H9 (cell line): ENCODE measurements around the gene GOT2. TPM values are rescaled to one million over a fixed set of nuclear protein-coding genes. Genes with fewer than 3 reads are reported as not detected.

ENCODE experiments used
- DNase-seq: peaks from one replicate; pipeline ENCODE4 v3.0.0-alpha.2; 2017
- H2AFZ ChIP-seq: one replicate; pipeline ENCODE4 v1.6.1; 2013; ENCODE audit warnings: mild to moderate bottlenecking, low read length, control low read depth, moderate library complexity
- H2AK5ac ChIP-seq: 2 replicates; pipeline ENCODE4 v1.6.1; 2013; ENCODE audit warnings: low read length, control low read depth, mixed read lengths; ENCODE audit not compliant: insufficient read length
- H2BK120ac ChIP-seq: one replicate; pipeline ENCODE4 v1.6.1; 2013; ENCODE audit warnings: low read depth, mild to moderate bottlenecking, low read length, control low read depth, inconsistent platforms; ENCODE audit not compliant: poor library complexity, severe bottlenecking
- H2BK12ac ChIP-seq: 2 replicates; pipeline ENCODE4 v1.6.1; 2013; ENCODE audit warnings: low read length, control low read depth, mixed read lengths, low read depth; ENCODE audit not compliant: insufficient read length
- H2BK15ac ChIP-seq: 2 replicates; pipeline ENCODE4 v1.6.1; 2013; ENCODE audit warnings: low read depth, low read length, control low read depth
- H2BK20ac ChIP-seq: one replicate; pipeline ENCODE4 v1.6.1; 2013; ENCODE audit warnings: low read depth, mild to moderate bottlenecking, low read length, control low read depth, inconsistent platforms; ENCODE audit not compliant: poor library complexity, severe bottlenecking
- H2BK5ac ChIP-seq: 2 replicates; pipeline ENCODE4 v1.6.1; 2013; ENCODE audit warnings: low read length, control low read depth, mixed read lengths; ENCODE audit not compliant: insufficient read length
- H3K14ac ChIP-seq: 2 replicates; pipeline ENCODE4 v1.6.1; 2013; ENCODE audit warnings: low read length, control low read depth; ENCODE audit not compliant: insufficient read depth
- H3K18ac ChIP-seq: 2 replicates; pipeline ENCODE4 v1.6.1; 2013; ENCODE audit warnings: low read depth, mild to moderate bottlenecking, mixed read lengths, low read length, control low read depth; ENCODE audit not compliant: insufficient read length
- H3K23ac ChIP-seq: 2 replicates; pipeline ENCODE4 v1.6.1; 2013; ENCODE audit warnings: low read length, control low read depth, mixed read lengths, low read depth; ENCODE audit not compliant: insufficient read length
- H3K23me2 ChIP-seq: 2 replicates; pipeline ENCODE4 v1.6.1; 2013; ENCODE audit warnings: low read depth, mild to moderate bottlenecking, mixed read lengths, low read length, control low read depth; ENCODE audit not compliant: insufficient read length, poor library complexity, severe bottlenecking
- H3K27ac ChIP-seq: 2 replicates; pipeline ENCODE4 v1.5.1; 2013; ENCODE audit warnings: low read length, control low read depth, mixed read lengths, low read depth; ENCODE audit not compliant: insufficient read length
- H3K27me3 ChIP-seq: 2 replicates; pipeline ENCODE4 v1.6.1; 2013; ENCODE audit warnings: low read length, control low read depth, inconsistent platforms; ENCODE audit not compliant: insufficient read depth
- H3K4ac ChIP-seq: 2 replicates; pipeline ENCODE4 v1.6.1; 2013; ENCODE audit warnings: low read depth, mild to moderate bottlenecking, control low read depth, inconsistent platforms, low read length, moderate library complexity
- H3K4me1 ChIP-seq: 2 replicates; pipeline ENCODE4 v1.6.1; 2013; ENCODE audit warnings: low read length, control low read depth, inconsistent platforms; ENCODE audit not compliant: insufficient read depth
- H3K4me2 ChIP-seq: 2 replicates; pipeline ENCODE4 v1.6.1; 2013; ENCODE audit warnings: low read length, control low read depth, mixed read lengths; ENCODE audit not compliant: insufficient read length, insufficient read depth
- H3K56ac ChIP-seq: 2 replicates; pipeline ENCODE4 v1.6.1; 2013; ENCODE audit warnings: low read depth, mild to moderate bottlenecking, mixed read lengths, low read length, control low read depth; ENCODE audit not compliant: insufficient read length
- H3K79me1 ChIP-seq: 2 replicates; pipeline ENCODE4 v1.6.1; 2013; ENCODE audit warnings: low read depth, mild to moderate bottlenecking, moderate library complexity, low read length, control low read depth, inconsistent platforms; ENCODE audit not compliant: insufficient read depth, poor library complexity, severe bottlenecking
- H3K79me2 ChIP-seq: 2 replicates; pipeline ENCODE4 v1.6.1; 2013; ENCODE audit warnings: low read length, control low read depth, inconsistent platforms; ENCODE audit not compliant: insufficient read depth
- H3K9ac ChIP-seq: 2 replicates; pipeline ENCODE4 v1.6.1; 2013; ENCODE audit warnings: low read length, control low read depth, mixed read lengths; ENCODE audit not compliant: insufficient read length; ENCODE audit errors: extremely low read depth
- H3K9me3 ChIP-seq: one replicate; pipeline ENCODE4 v1.6.1; 2013; ENCODE audit warnings: low read depth, low read length, inconsistent platforms; ENCODE audit not compliant: control insufficient read depth
- H3T11ph ChIP-seq: one replicate; pipeline ENCODE4 v1.6.1; 2013; ENCODE audit warnings: mild to moderate bottlenecking, low read length, control low read depth, inconsistent platforms
- H4K20me1 ChIP-seq: one replicate; pipeline ENCODE4 v1.6.1; 2013; ENCODE audit not compliant: control insufficient read depth, insufficient read length, insufficient read depth
- H4K5ac ChIP-seq: 2 replicates; pipeline ENCODE4 v1.6.1; 2013; ENCODE audit warnings: low read depth, mild to moderate bottlenecking, mixed read lengths, low read length, control low read depth; ENCODE audit not compliant: insufficient read length
- H4K8ac ChIP-seq: replicated peaks from 2 replicates; pipeline ENCODE4 v1.6.1; 2013; ENCODE audit warnings: low read length, control low read depth, mixed read lengths, low read depth; ENCODE audit not compliant: insufficient read length
- H4K91ac ChIP-seq: 2 replicates; pipeline ENCODE4 v1.6.1; 2013; ENCODE audit warnings: low read depth, mild to moderate bottlenecking, moderate library complexity, mixed read lengths, low read length, control low read depth; ENCODE audit not compliant: insufficient read length
- H3K27ac Mint-ChIP-seq, 3 experiments: 2 replicates in 2 of 3; 3 replicates in 1 of 3; pipeline ENCODE4 v1.8.0; 2020 to 2021; ENCODE audit warnings: mixed read lengths in 3 of 3, mild to moderate bottlenecking in 1 of 3, moderate library complexity in 1 of 3
- H3K27me3 Mint-ChIP-seq: 2 replicates; pipeline ENCODE4 v1.8.0; 2021; ENCODE audit warnings: low read depth, mild to moderate bottlenecking, moderate library complexity, mixed read lengths
- H3K36me3 Mint-ChIP-seq, 3 experiments: 2 replicates in 2 of 3; 3 replicates in 1 of 3; pipeline ENCODE4 v1.8.0; 2020 to 2021; ENCODE audit warnings: low read depth in 3 of 3, mixed read lengths in 3 of 3; ENCODE audit not compliant: insufficient read depth in 1 of 3
- H3K4me1 Mint-ChIP-seq, 2 experiments: 2 replicates each; pipeline ENCODE4 v1.8.0; 2020; ENCODE audit warnings: mixed read lengths in 2 of 2
- H3K4me3 Mint-ChIP-seq, 2 experiments: 2 replicates in 1 of 2; 3 replicates in 1 of 2; pipeline ENCODE4 v1.8.0; 2020 to 2021; ENCODE audit warnings: mild to moderate bottlenecking in 2 of 2, mixed read lengths in 2 of 2, moderate library complexity in 1 of 2
- H3K9me3 Mint-ChIP-seq, 2 experiments: 2 replicates in 1 of 2; 3 replicates in 1 of 2; pipeline ENCODE4 v1.8.0; 2020; ENCODE audit warnings: mild to moderate bottlenecking in 2 of 2, mixed read lengths in 2 of 2, moderate library complexity in 1 of 2
- CTCF ChIP-seq: fragments of 200-600 bp; sonication (generic); conservative IDR thresholded peaks from 3 replicates; pipeline ENCODE4 v1.8.0; 2021; ENCODE audit warnings: antibody characterized with exemption, mild to moderate bottlenecking
- WGBS: extraction: QIAGEN DNeasy Blood & Tissue Kit; methylation state at CpG from one replicate; pipeline ENCODE4 v1.1.7; 2013; ENCODE audit warnings: missing lambda C conversion rate, low lambda C conversion rate, mixed read lengths; ENCODE audit not compliant: insufficient read length; ENCODE audit errors: extremely low coverage; 5-methylcytosine and 5-hydroxymethylcytosine counted together
- total RNA-seq: library from RNA; stranded (reverse); gene quantifications from 2 replicates; pipeline ENCODE4 v1.2.1, GENCODE V29; 2021

The GOT2 gene
- total RNA-seq, 1 experiment from 2014 or later: 148 TPM

GRCh38 chr16:58678269-58678668 lies 55.8 kb downstream of the GOT2 start:
- Histone ChIP-seq H2BK5ac (no peak overlapping the region), H4K20me1 (no peaks in the 10 kb centered on the region), H4K8ac (no peak overlapping the region), H4K5ac (no peak overlapping the region), H3K79me1 (no peaks in the 10 kb centered on the region), H3K18ac (no peak overlapping the region), H2BK120ac (no peak overlapping the region), H2AFZ (no peak overlapping the region), H3K14ac (no peak overlapping the region), H3K27me3 (no peaks in the 10 kb centered on the region), H3K79me2 (no peaks in the 10 kb centered on the region), H3K9me3 (no peaks in the 10 kb centered on the region), H3K9ac (no peak overlapping the region), H3K4me1 (no peaks in the 10 kb centered on the region), H2BK20ac (no peak overlapping the region), H2BK12ac (no peak overlapping the region), H3K27ac (no peak overlapping the region), H3T11ph (no peak overlapping the region), H2AK5ac (no peak overlapping the region), H4K91ac (no peak overlapping the region), H3K23me2 (no peaks in the 10 kb centered on the region), H3K23ac (no peak overlapping the region), H3K4me2 (no peak overlapping the region), H3K4ac (no peak overlapping the region), H3K56ac (no peak overlapping the region), H2BK15ac (no peak overlapping the region)
- DNase-seq: no peak
- TF ChIP-seq CTCF: no peak
- peaks cover 12 to 48% (median 31%) of the 10 kb centered on the region in 3 experiments; a peak in 6 of 7 replicates for H3K36me3 Mint-ChIP-seq
- no CpG with 5 or more reads among the region's 4 CpGs for WGBS
- H3K27ac Mint-ChIP-seq: no peak overlapping the region
- H3K4me1 Mint-ChIP-seq: peaks cover under 1 to 2% of the 10 kb centered on the region in 2 experiments; a peak in 3 of 4 replicates
- no peaks in the 10 kb centered on the region for H3K27me3 Mint-ChIP-seq
- H3K9me3 Mint-ChIP-seq: no peaks in the 10 kb centered on the region
- H3K4me3 Mint-ChIP-seq: no peak overlapping the region
